ENCODE results near the gene QRFP. TPM values are rescaled to one million over a fixed set of nuclear protein-coding genes. Genes with fewer than 3 reads are reported as not detected.

The QRFP gene
- total RNA-seq, 2 donors from 2014 or later, result not detected

GRCh38 chr9:130860458-130861316 is 35.9 kb downstream of the QRFP start:
- Histone ChIP-seq H3K36me3 (peaks cover 25% of the 10 kb centered on the region), H3K4me3 (peak overlapping the region; percentile 54)
- ATAC-seq (ENCODE audit: insufficient number of reproducible peaks, low FRiP score, low read depth), result peak; percentile 76

GRCh38 chr9:130858739-130859705 is 37.6 kb downstream of the QRFP start:
- H3K36me3 ChIP-seq, result peaks cover 35% of the 10 kb centered on the region
- no peak for DNase-seq (ENCODE audit: low spot score)
- no peak for ATAC-seq (ENCODE audit: insufficient number of reproducible peaks, low FRiP score, low read depth)
- no peaks in the 10 kb centered on the region for H3K9me3 ChIP-seq
- no peak overlapping the region for H3K4me3 ChIP-seq
- no peaks in the 10 kb centered on the region for H3K27me3 ChIP-seq (replicated peaks; ENCODE audit: insufficient read depth)
- peak overlapping the region; percentile 66 to 67 for H3K27ac ChIP-seq
- peaks cover 11 to 49% of the 10 kb centered on the region in 2 donors for H3K4me1 ChIP-seq (ENCODE audit: control insufficient read depth in 1 of 2, low read depth in 2 of 2)
- TF ChIP-seq, protein P1, sequence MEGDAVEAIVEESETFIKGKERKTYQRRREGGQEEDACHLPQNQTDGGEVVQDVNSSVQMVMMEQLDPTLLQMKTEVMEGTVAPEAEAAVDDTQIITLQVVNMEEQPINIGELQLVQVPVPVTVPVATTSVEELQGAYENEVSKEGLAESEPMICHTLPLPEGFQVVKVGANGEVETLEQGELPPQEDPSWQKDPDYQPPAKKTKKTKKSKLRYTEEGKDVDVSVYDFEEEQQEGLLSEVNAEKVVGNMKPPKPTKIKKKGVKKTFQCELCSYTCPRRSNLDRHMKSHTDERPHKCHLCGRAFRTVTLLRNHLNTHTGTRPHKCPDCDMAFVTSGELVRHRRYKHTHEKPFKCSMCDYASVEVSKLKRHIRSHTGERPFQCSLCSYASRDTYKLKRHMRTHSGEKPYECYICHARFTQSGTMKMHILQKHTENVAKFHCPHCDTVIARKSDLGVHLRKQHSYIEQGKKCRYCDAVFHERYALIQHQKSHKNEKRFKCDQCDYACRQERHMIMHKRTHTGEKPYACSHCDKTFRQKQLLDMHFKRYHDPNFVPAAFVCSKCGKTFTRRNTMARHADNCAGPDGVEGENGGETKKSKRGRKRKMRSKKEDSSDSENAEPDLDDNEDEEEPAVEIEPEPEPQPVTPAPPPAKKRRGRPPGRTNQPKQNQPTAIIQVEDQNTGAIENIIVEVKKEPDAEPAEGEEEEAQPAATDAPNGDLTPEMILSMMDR (IDR thresholded peaks at IDR 0.05), result no peak

More at GRCh38 chr9:130860458-130861316, 35.9 kb downstream of the QRFP start:
- Histone ChIP-seq H3K27ac (peak overlapping the region; percentile 53 to 82), H3K27me3 (replicated peaks; ENCODE audit: insufficient read depth) (no peaks in the 10 kb centered on the region), H3K4me1 (ENCODE audit: control insufficient read depth in 1 of 2, low read depth in 2 of 2) (peaks cover 11 to 49% of the 10 kb centered on the region in 2 donors), H3K9me3 (no peaks in the 10 kb centered on the region)
- peak; percentile 81 for DNase-seq (ENCODE audit: low spot score)
- TF ChIP-seq, protein P1 (IDR thresholded peaks at IDR 0.05), result peak; percentile 59

GRCh38 chr9:130857864-130858738 is 38.5 kb downstream of the QRFP start:
- peak; percentile 21 for DNase-seq (ENCODE audit: low spot score)
- H3K36me3 ChIP-seq, result peaks cover 31% of the 10 kb centered on the region

DNA sequence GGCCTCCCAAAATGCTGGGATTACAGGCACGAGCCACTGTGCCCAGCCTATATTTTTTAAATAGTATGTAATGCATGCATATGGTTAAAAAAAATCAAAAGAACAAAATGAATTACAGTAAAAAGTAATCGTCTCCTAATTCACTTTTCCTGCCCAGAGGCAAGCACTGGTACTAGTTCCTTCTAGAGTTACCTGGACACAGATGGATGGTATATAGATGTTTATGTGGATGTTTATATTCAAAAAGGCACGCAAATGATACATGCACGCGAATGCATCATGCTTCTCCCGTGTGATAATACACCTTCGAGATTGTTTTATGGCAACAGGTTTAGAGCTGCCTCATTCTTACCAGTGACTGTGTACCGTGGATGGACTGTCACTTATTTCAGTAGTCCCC is 40.1 kb downstream of the QRFP start:
- no peaks in the 10 kb centered on the region for H3K9me3 ChIP-seq
- peaks cover 11 to 54% of the 10 kb centered on the region in 2 donors for H3K4me1 ChIP-seq (ENCODE audit: control insufficient read depth in 1 of 2, low read depth in 2 of 2)
- no peak for ATAC-seq (ENCODE audit: insufficient number of reproducible peaks, low FRiP score, low read depth)
- H3K4me3 ChIP-seq, result no peak overlapping the region
- TF ChIP-seq, protein P1 (IDR thresholded peaks at IDR 0.05), result no peak
- H3K27me3 ChIP-seq (replicated peaks; ENCODE audit: insufficient read depth), result no peaks in the 10 kb centered on the region
- peak overlapping the region in 1 of 2 donors; percentile 3 for H3K27ac ChIP-seq
- H3K36me3 ChIP-seq, result peaks cover 20% of the 10 kb centered on the region
- DNase-seq (ENCODE audit: low spot score), result no peak

More at GRCh38 chr9:130857864-130858738, 38.5 kb downstream of the QRFP start:
- peak; percentile 16 for ATAC-seq (ENCODE audit: insufficient number of reproducible peaks, low FRiP score, low read depth)
- H3K4me1 ChIP-seq (ENCODE audit: control insufficient read depth in 1 of 2, low read depth in 2 of 2), result peaks cover 11 to 54% of the 10 kb centered on the region in 2 donors
- TF ChIP-seq, protein P1 (IDR thresholded peaks at IDR 0.05), result no peak
- H3K9me3 ChIP-seq, result no peaks in the 10 kb centered on the region
- H3K27ac ChIP-seq, result peak overlapping the region; percentile 66 to 67
- peak overlapping the region; percentile 21 for H3K4me3 ChIP-seq
- no peaks in the 10 kb centered on the region for H3K27me3 ChIP-seq (replicated peaks; ENCODE audit: insufficient read depth)
